Panc1 (cell line): ENCODE measurements around the gene CPNE6. TPM values are rescaled to one million over a fixed set of nuclear protein-coding genes. Genes with fewer than 3 reads are reported as not detected.
"Not testable (repeated sequence)": the region's sequence is repeated elsewhere in the genome, so short reads cannot be mapped to it uniquely, and the experiment has no call there.

Experiments
- ATAC-seq: fragments of 200-7000 bp; cut with Tn5 transposase; 2 replicates; pipeline ENCODE4 v1.9.1; 2020; ENCODE audit warnings: mild to moderate bottlenecking, moderate library complexity
- BruUV-seq: library from RNA; stranded (reverse); fragments of 400-500 nt; replicated peaks from 2 replicates; lab custom pipeline; 2021; lab: Mats Ljungman, UMichigan
- CTCF ChIA-PET: fragments of 300-600 bp; sonication (Branson Sonifier 250); formaldehyde crosslinking; loops from one replicate; lab custom pipeline; 2022; ENCODE audit warnings: antibody characterized with exemption; lab: Charles Lee
- POLR2A ChIA-PET: fragments of 300-600 bp; sonication (Branson Sonifier 250); formaldehyde crosslinking; loops from one replicate; lab custom pipeline; 2022; ENCODE audit warnings: antibody characterized with exemption; lab: Charles Lee
- DNase-seq: peaks from one replicate; pipeline ENCODE4 v3.0.0-alpha.2; 2010; ENCODE audit warnings: low read depth, low spot score
- H3K27ac ChIP-seq: 2 replicates; pipeline ENCODE4 v1.5.1; 2011; ENCODE audit warnings: mild to moderate bottlenecking, low read length, inconsistent platforms
- H3K27me3 ChIP-seq: fragments of 200-500 bp; sonication (Bioruptor generic); 2 replicates; pipeline ENCODE4 v1.6.0; 2014; ENCODE audit warnings: low read length, inconsistent platforms; ENCODE audit not compliant: control insufficient read depth, insufficient read depth
- H3K36me3 ChIP-seq: fragments of 200-500 bp; sonication (Bioruptor generic); 2 replicates; pipeline ENCODE4 v1.5.1; 2014; ENCODE audit warnings: inconsistent platforms, mild to moderate bottlenecking, low read length, moderate library complexity; ENCODE audit not compliant: control insufficient read depth, insufficient read depth
- H3K4me1 ChIP-seq: 2 replicates; pipeline ENCODE4 v1.5.1; 2011; ENCODE audit warnings: inconsistent platforms, mild to moderate bottlenecking, low read length, moderate library complexity; ENCODE audit not compliant: control insufficient read depth, insufficient read depth
- H3K4me3 ChIP-seq, 2 experiments: 2 replicates each; pipeline ENCODE4 v1.5.1; 2011 to 2012; ENCODE audit warnings: low read depth in 2 of 2, low read length in 2 of 2, mild to moderate bottlenecking in 2 of 2, inconsistent platforms in 1 of 2, moderate library complexity in 1 of 2
- H3K9me3 ChIP-seq: fragments of 200-500 bp; sonication (Bioruptor generic); 2 replicates; pipeline ENCODE4 v1.5.1; 2014; ENCODE audit warnings: low read depth, mild to moderate bottlenecking, inconsistent platforms, low read length, moderate library complexity; ENCODE audit not compliant: control insufficient read depth, insufficient read depth
- CTCF ChIP-seq: fragments of 450-650 bp; IDR thresholded peaks from 2 replicates; pipeline ENCODE4 v1.5.1; 2017; ENCODE audit warnings: mild to moderate bottlenecking
- POLR2AphosphoS5 ChIP-seq: IDR thresholded peaks from 2 replicates; pipeline ENCODE4 v1.6.1; 2012; ENCODE audit warnings: mild to moderate bottlenecking, low read depth, low read length, moderate library complexity
- REST ChIP-seq, 2 experiments: IDR thresholded peaks; 2 replicates each; pipeline ENCODE4 v1.6.1; 2011 to 2012; ENCODE audit warnings: low read depth in 2 of 2, control low read depth in 1 of 2, low read length in 1 of 2, mild to moderate bottlenecking in 1 of 2, moderate library complexity in 1 of 2; ENCODE audit not compliant: insufficient read depth in 1 of 2
- SIN3A ChIP-seq: IDR thresholded peaks from 2 replicates; pipeline ENCODE4 v1.6.1; 2012; ENCODE audit warnings: low read depth, mild to moderate bottlenecking, low read length, moderate library complexity, borderline replicate concordance; ENCODE audit not compliant: insufficient read depth
- TCF7L2 ChIP-seq: IDR thresholded peaks from 2 replicates; pipeline ENCODE4 v1.6.1; 2011; ENCODE audit warnings: mild to moderate bottlenecking, low read depth, low read length, inconsistent platforms
- in situ Hi-C: cut with HindIII; loops from 2 replicates; pipeline ENCODE4 v1.10.0; 2016; ENCODE audit warnings: low sequenced_read_pairs, low pct_unique_long_range_greater_than_20kb
- intact Hi-C: fragments of 100-400 bp; cut with micrococcal nuclease; formaldehyde crosslinking; loops from one replicate; pipeline ENCODE4 v1.10.0; 2022; ENCODE audit not compliant: unreplicated experiment
- total RNA-seq: library from RNA; stranded (reverse); gene quantifications from one replicate; pipeline ENCODE4 v1.2.1, GENCODE V29; 2021; ENCODE audit not compliant: unreplicated experiment

CPNE6 gene
- total RNA-seq, 1 experiment from 2014 or later: not detected

- POLR2A ChIA-PET: no interaction called here
Measured at GRCh38 chr14:24032727-24033418, 38.5 kb upstream of the CPNE6 start.

GRCh38 chr14:24035769-24036168 lies 35.6 kb upstream of the CPNE6 start:
- DNase-seq, H3K36me3 ChIP-seq, POLR2A ChIA-PET, H3K4me1 ChIP-seq, BruUV-seq, intact Hi-C loops, CTCF ChIA-PET, H3K27ac ChIP-seq, in situ Hi-C loops, H3K9me3 ChIP-seq, H3K27me3 ChIP-seq: not testable (repeated sequence)
- peak; percentile 57 for ATAC-seq
- H3K4me3 ChIP-seq: peak overlapping the region; percentile 48 to 57

More at GRCh38 chr14:24032727-24033418, 38.5 kb upstream of the CPNE6 start:
- Histone ChIP-seq H3K9me3 (no peaks in the 10 kb centered on the region; the same call in 1 of the 2 replicates), H3K36me3 (no peaks in the 10 kb centered on the region), H3K4me3 (no peak overlapping the region), H3K4me1 (no peaks in the 10 kb centered on the region), H3K27ac (no peak overlapping the region), H3K27me3 (no peaks in the 10 kb centered on the region)
- CTCF ChIA-PET: no interaction called here
- no peak for ATAC-seq
- no TSS peak for BruUV-seq
- no peak for TF ChIP-seq TCF7L2
- DNase-seq: no peak
- intact Hi-C loops (no loop called here), in situ Hi-C loops (no loop called here)

GRCh38 chr14:24036169-24036962 lies 35.0 kb upstream of the CPNE6 start:
- no peaks in the 10 kb centered on the region for H3K27me3 ChIP-seq
- TF ChIP-seq CTCF (peak; percentile 85), SIN3A (no peak), TCF7L2 (peak; percentile 81), POLR2AphosphoS5 (no peak), REST (IDR thresholded peaks at IDR 0.05; ENCODE audit: insufficient read depth in 1 of 2, low read depth in 2 of 2, low read length in 1 of 2) (no peak)
- H3K9me3 ChIP-seq: no peaks in the 10 kb centered on the region; the same call in 1 of the 2 replicates
- intact Hi-C loops (no loop called here), in situ Hi-C loops (no loop called here)
- no TSS peak for BruUV-seq
- no peaks in the 10 kb centered on the region for H3K4me1 ChIP-seq
- DNase-seq (no peak), ATAC-seq (peak; percentile 98)
- ChIA-PET POLR2A (no interaction called here), CTCF (interaction anchor here (0.6 kb wide), 1 partner anchor 558 kb away, joined by 8 read pairs; no protein-coding TSS in a partner anchor)
- H3K4me3 ChIP-seq: peak overlapping the region; percentile 48 to 57
- H3K27ac ChIP-seq: peak overlapping the region; percentile 54; the same call in 1 of the 2 replicates
- H3K36me3 ChIP-seq: no peaks in the 10 kb centered on the region
